ENCODE results near the gene NTRK3.

GRCh38 chr15:88121968-88122530 is 134.5 kb downstream of the NTRK3 start:
- TF ChIP-seq GATA2 (IDR thresholded peaks at IDR 0.05; ENCODE audit: low read depth, low read length) (no peak), GATA3 (IDR thresholded peaks at IDR 0.05; ENCODE audit: low read depth, low read length) (no peak)

All from SH-SY5Y (cell line).